Fibroblast of skin of scalp (primary cell): ENCODE results near the gene PKHD1.

Source experiments
- DNase-seq: peaks from one replicate; pipeline ENCODE4 v3.0.0-alpha.2; 2013

PKHD1 gene

GRCh38 chr6:51775942-51776860 lies 311.2 kb downstream of the PKHD1 start:
- no peak for DNase-seq

GRCh38 chr6:51768087-51768486 lies 319.3 kb downstream of the PKHD1 start:
- DNase-seq, result no peak

GRCh38 chr6:51765230-51765629 lies 322.2 kb downstream of the PKHD1 start:
- DNase-seq, result no peak

- no peak for DNase-seq
Observed at GRCh38 chr6:51753635-51754034, 333.8 kb downstream of the PKHD1 start.

GRCh38 chr6:51743999-51744398 lies 343.4 kb downstream of the PKHD1 start:
- no peak for DNase-seq

- DNase-seq, result no peak
Observed at GRCh38 chr6:51740658-51741057, 346.8 kb downstream of the PKHD1 start.

GRCh38 chr6:51738614-51739013 lies 348.8 kb downstream of the PKHD1 start:
- no peak for DNase-seq

- DNase-seq, result no peak
Observed at GRCh38 chr6:51737580-51738360, 349.6 kb downstream of the PKHD1 start.

- no peak for DNase-seq
Observed at GRCh38 chr6:51725155-51725554, 362.3 kb downstream of the PKHD1 start.

- DNase-seq, result no peak
Observed at GRCh38 chr6:51720327-51720726, 367.1 kb downstream of the PKHD1 start.

GRCh38 chr6:51719297-51719696 lies 368.1 kb downstream of the PKHD1 start:
- no peak for DNase-seq

GRCh38 chr6:51718533-51718932 lies 368.9 kb downstream of the PKHD1 start:
- DNase-seq, result no peak

- no peak for DNase-seq
Observed at GRCh38 chr6:51717477-51717876, 369.9 kb downstream of the PKHD1 start.

- no peak for DNase-seq
Observed at GRCh38 chr6:51711876-51712275, 375.5 kb downstream of the PKHD1 start.

- DNase-seq, result no peak
Observed at GRCh38 chr6:51706086-51706485, 381.3 kb downstream of the PKHD1 start.

GRCh38 chr6:51704932-51705540 lies 382.4 kb downstream of the PKHD1 start:
- DNase-seq, result no peak

- DNase-seq, result no peak
Observed at GRCh38 chr6:51702851-51703250, 384.6 kb downstream of the PKHD1 start.

- DNase-seq, result no peak
Observed at GRCh38 chr6:51684603-51685002, 402.8 kb downstream of the PKHD1 start.

- DNase-seq, result no peak
Observed at GRCh38 chr6:51684038-51684437, 403.4 kb downstream of the PKHD1 start.

GRCh38 chr6:51678905-51679620 lies 408.4 kb downstream of the PKHD1 start:
- DNase-seq, result no peak

- DNase-seq, result no peak
Observed at GRCh38 chr6:51678274-51678673, 409.1 kb downstream of the PKHD1 start.

- DNase-seq, result no peak
Observed at GRCh38 chr6:51675922-51676275, 411.5 kb downstream of the PKHD1 start.
